Fibroblast of skin of back (primary cell): ENCODE results near the gene METRNL.
A peak's percentile ranks its signal among the peaks of the same experiment; 100 is the strongest.
"Not testable (repeated sequence)": the region's sequence is repeated elsewhere in the genome, so short reads cannot be mapped to it uniquely, and the experiment has no call there.

Experiments
- DNase-seq: peaks from one replicate; pipeline ENCODE4 v3.0.0-alpha.2; 2013

METRNL gene

DNA sequence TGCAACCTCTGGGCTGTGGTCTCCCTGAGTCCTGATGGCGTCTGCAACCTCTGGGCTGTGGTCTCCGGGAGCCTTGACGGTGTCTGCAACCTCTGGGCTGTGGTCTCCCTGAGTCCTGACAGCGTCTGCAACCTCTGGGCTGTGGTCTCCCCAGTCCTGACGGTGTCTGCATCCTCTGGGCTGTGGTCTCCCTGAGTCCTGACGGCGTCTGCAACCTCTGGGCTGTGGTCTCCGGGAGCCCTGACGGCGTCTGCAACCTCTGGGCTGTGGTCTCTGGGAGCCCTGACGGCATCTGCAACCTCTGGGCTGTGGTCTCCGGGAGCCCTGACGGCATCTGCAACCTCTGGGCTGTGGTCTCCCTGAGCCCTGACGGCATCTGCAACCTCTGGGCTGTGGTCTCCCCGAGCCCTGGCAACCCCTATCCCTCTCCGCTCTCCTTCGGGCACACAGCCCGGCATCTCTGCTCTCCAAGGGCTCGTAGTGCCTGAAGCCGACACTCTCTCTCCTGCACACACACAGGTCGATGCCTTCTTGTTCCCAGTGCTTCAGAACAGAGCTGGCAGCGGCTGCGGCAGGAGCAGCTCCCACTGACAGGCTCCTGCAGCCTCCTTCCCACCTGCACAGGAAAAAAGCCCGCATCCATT lies 45.6 kb downstream of the METRNL start:
- no peak for DNase-seq

DNA sequence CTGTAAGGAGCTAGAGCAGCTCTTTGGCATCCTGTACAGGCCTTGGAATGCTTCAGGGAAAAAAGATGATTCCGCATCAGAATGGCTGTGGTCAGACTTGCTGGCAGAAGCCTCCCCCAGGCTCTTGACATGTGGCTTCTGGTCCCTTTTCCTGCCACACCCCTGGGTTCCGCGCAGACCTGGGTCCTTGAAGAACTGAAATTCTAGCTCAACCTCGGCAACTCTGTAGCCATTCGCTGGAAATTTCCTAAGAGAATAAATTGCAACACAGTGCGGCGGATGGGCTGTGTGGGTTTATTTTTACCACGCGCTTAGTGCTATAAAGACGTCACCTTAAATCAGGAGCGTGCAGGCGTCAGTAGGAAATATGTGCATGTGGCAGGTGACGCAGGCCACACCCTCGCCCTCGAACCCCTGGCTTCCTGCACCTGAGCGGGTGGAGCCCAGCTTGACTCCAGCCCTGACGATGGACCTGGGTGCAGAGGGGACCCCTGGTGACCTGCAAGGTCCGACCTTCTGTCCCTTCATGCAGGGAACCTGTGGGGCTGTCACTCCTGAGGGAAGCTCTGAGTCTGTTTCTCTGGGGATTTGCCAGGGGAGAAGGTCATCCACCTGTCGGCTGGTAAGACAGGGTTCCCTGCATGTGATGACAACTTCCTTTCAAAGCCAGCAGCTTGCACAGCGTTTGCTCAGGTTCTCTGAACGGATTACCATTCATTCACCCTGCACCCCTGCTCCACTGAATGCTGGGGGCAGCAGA lies 46.3 kb downstream of the METRNL start:
- no peak for DNase-seq

DNA sequence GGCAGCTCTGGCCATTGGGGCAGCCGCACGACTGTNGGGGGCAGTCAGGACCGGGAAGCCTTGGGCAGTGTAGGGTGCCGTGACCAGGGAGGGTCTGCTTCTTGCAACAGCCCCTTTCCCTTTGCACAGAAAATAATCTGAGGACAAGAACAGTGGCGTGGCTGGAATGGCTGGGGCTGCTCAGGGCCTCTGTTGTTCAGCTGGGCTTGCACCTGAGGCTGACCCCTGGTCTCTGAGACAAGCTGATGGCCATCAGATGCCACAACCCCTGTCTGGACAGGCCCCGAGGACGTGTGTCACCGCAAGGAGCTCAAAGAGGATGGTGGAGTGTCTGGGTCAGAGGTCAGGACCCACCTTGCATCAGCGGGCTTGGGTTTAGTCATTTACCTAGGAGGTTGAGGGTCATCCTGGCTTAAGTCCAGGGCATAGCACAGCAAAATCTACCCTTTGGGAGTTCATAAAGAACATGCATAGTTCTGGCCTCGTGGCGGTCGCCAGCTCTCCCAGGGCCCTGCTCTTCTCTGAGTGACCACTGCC lies 46.9 kb downstream of the METRNL start:
- DNase-seq: no peak

DNA sequence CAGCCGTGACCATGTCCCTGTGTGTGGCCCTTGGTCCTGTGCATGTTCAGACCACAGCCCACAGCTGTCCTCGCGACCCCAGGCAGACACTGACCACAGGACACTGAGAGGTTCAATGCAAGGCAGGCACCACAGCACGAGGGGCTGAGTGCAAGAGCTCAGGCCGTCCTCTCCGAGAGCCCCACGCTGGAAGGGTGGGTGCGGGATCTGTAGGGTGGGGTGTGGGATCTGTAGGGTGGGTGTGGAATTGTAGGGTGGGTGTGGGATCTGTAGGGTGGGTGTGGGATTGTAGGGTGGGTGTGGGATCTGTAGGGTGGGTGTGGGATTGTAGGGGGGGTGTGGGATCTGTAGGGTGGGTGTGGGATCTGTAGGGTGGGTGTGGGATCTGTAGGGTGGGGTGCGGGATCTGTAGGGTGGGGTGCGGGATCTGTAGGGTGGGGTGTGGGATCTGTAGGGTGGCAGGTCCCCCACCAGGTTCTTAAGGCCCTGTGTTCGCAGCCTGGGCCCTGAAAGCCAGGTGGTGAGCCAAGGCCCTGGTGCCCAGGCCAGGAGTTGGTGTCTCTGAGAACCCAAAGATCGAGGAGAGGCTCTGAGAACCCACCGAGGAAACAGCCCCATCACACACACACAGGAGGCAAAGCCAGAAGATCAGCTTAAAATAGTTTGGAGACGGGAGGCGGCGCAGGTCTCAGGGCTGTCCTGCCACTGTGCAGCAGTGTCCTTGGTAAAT lies 48.2 kb downstream of the METRNL start:
- no peak for DNase-seq

DNA sequence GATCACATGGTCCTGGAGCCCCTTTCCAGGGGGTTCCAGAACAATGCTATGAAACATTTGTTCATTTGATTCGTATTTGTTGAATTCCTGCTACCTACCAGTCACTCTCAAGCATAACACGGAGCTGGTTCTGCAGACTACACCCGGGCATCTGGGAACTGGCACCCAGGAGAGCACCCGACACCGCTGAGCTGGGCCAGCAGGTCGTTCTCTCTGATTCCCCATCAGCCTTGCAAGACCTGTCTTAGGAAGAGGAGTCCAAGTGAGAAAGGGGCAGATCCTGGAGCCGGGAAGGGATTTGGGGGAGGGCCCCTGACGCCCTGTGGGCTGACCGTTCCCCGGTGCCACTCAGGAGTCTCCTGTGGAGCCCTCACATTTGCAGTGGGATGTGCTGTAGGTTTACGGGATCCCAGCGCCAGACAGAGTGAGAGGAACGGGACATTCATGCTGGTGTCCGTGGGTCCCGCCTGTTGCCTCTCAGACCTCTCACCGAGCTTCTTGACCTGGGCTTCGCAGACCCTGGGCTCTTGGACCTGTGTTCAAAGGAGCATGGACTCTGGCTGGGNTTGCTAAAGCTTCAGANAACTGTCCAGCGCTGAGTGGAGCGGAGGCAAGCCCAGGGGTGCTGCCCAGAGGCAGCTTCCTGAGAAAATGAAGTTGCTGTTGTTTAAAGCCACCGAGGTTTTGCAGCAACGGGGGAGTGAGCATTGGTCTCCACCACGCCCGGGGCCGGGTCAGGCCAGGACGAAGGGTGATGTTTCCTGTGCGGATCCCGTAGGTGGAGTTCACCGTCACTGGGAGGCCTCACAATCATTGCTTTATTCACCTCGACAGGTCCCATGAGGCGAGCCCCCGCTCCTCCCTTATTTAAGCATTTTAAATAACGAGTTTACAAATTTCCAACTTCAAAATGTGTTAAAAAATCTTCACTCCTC lies 49.2 kb downstream of the METRNL start:
- no peak for DNase-seq

DNA sequence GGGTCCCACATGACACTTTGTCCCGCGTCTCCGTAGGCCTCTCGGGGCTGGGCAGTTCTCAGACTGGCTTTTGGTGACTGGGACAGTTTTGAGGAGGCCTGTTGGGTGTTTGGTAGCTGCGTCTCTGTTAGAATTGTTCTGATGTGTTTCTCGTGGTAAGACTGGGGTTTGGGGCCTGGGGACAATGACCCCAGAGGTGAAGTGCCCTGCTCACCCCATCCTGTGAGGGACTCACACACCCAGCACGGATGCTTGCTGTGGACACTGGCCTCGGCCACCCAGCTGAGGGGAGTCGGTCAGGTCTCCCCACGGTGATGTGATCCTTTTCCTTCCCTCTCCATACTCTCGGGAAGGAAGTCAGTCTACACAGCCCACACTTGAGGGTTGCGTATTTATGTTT lies 50.3 kb downstream of the METRNL start:
- DNase-seq: no peak

DNA sequence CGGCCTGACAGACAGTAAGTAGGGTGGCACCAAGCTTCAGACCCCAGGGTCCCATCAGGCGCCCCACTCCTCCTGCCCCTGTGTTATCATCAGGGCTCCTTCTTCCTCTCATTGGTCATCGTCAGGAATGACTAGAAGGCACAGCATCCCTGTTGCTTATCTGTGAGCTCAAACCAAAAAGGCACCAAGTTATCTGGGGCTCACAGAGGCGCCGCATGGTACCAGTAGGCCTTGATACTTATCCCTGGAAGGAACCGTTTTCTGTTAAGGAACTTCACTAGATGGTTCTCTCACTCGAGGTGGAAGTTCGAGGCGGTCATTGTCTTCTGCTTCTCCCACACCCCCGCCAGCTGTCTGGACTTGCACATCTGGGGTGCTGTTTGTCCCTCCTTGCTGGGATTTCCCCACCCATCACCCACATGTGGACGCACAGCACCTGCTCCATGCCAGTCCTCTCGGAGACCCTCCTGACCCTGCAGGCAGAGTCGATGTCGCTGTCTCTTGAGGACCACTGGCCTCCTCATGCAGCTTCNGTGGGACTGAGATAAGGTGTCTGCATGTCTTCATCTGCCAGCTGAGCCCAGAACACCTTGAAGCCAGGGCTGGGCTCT lies 52.1 kb downstream of the METRNL start:
- DNase-seq: no peak

DNA sequence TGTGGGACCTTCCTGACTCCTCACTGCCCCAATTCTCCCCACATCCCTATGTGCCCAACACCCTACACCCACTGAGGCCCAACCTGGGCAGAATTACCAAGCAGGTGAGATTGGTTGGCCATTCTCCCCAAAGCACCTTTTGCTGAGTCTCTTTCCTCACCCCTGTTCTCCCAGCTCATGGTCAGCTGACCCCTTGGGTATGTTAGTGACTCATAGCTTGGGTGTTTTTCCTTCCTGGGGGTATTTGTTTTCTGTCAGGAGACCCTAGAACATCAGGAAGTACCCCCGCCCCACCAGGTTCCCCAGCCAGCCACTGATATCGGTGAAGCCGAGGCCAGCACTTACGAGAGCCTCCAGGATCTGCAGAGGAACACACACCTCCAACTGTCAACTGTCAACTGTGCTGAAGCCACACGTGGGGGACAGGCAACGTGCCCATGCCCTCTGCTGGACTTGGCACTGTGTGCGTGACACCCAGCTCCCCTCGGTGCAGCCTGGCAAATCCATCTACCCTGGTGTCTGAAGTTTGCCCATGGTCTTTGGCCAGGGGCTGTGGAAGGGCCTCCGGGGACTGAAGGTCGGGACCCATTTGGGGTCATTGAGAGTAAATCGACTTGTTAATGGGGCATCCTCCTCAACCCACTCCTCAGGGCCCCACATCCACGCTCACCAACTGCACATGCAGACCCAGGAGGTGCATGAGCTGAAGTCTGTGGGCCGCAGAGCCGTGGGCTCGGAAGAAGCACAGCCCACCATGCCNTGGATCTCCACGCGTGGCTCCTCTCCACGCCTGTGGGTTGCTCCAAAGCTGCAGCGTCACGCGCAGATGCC lies 53.1 kb downstream of the METRNL start:
- DNase-seq: no peak

DNA sequence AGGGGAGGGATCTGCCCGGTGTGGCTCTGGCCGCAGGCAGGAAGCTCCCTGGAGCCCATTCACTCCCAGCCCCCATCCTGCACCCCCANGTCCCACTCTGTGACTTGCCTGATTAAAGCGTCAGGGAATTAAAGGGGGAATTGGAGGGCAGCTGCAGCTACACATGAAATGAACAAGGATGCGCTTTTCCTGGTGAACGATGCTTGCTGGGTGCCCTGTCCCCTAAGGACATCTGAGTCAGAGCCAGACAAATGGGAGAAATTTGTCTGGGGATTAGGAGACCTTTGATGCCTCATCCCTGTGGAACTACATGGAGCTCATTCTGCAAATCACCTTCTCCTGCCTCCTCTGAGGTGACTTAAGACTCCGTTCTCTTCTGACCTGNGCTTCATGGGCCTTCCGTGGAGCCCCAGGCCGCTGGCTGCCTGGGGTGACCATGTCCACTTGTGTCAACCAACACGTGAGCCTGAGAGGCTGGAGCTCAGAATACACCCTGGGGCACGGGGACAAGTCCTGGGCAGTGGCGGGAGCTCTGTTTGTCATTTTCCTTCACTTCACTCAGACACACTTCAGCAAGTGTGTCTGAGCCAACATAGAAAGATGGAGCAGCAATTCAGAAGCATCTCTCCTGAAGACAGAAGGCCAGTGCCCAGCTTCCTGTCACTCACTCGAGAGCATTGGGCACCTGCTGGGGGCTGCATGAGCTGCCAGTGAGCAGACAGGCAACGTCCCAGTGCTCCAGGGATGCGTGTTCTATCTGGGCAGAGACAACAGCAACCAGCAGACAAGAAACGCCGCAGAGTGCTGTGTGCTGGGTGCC lies 54.1 kb downstream of the METRNL start:
- DNase-seq: peak; percentile 52

DNA sequence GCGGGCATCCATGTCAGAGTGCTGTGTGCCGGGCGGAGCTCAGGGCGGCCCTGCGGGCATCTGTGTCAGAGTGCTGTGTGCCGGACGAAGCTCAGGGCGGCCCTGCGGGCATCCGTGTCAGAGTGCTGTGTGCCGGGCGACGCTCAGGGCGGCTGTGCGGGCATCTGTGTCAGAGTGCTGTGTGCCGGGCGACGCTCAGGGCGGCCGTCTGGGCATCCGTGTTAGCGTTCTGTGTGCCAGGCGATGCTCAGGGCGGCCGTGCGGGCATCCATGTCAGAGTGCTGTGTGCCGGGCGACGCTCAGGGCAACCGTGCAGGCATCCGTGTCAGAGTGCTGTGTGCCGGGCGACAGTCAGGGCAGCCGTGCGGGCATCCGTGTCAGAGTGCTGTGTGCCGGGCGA lies 55.0 kb downstream of the METRNL start:
- not testable (repeated sequence) for DNase-seq

DNA sequence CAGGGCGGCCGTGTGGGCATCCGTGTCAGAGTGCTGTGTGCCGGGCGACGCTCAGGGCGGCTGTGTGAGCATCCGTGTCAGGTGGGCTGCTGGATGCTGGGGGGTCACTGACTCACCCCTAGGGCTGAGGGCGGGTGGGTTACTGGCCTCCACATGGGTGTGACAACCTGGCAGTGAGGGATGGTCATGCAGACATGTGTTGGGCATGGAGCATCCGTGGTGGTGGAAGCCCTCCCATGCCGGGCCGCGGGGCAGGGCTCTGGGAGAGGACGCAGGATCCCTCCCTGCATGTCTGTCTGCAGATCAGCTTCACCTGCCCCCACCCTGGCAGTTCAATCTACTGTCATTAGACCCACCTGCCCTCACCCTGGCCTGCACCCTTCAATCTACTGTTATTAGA lies 56.3 kb downstream of the METRNL start:
- no peak for DNase-seq

DNA sequence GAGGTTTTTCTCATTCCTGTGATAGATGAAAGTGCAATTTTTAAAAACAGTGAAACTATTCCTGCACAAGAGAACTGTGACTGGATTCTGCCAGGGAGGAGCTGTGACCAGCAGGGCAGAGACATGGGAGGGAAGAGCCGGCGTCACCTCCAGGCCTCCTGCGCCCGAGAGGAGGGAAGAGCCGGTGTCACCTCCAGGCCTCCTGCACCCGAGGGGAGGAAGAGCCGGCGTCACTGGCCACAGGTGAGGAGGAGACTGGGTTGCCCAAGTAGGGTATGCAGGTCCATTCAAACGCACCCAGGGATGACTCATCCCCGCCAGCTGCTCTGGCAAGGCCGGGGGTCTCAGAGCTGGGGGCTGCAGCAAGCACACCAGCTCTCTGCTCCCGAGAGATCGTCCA lies 56.7 kb downstream of the METRNL start:
- DNase-seq: no peak

DNA sequence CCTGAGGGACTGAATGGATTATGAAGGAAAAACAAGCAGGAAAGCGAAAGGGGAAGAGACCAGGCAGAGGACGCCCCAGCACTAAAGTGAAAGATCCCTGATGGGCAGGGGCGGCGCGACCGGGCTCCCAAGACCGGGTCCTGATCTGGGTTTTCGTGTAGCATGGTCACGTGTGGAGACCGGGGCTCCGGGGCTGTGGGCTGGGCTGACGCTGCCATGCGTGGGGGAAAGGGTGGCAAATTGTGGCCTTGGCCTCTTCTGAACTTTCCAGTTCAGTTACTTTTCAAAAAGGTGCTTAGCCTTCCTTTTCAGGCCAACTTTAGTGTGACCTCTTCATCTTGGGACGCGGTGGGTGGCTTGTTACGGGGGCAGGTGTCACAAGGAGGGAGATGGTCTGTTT lies 57.5 kb downstream of the METRNL start:
- no peak for DNase-seq

DNA sequence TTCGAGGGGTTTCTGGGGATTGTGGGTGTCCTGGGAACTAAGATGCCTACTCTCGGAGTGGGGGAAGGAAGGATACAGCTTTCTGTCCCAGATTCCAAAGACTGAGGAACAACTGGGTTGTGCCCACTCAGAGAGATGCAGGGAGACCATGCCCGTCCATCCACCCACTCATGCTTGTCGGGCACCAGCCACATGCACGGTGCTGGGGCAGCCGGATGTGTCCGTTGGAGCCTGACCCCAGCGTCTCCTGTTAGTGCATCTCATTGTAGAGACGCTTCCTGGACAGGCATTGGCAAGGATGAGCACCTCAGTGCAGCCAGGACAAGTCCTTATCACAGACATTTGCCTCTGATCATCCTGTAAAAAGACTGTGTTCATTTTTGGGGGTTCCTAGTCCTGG lies 58.1 kb downstream of the METRNL start:
- DNase-seq: no peak

DNA sequence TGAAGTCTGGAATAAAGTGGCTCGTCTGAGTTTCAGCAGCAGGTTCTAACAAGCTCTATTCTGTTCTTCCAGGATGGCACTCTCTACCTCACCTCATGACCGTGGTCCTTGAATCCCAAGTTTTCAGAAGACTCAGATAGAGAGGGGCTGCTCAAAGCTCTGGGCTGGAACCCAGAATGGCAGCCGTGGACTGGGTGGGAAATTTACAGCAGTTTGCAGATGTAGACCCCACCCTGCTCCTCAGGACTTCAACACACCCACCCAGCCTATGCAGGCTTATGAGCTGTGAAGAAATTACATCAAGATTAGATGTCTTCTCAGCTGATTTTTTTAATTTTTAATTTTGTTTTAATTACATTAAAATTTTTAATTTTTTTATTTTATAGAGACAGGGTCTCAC lies 59.4 kb downstream of the METRNL start:
- no peak for DNase-seq

DNA sequence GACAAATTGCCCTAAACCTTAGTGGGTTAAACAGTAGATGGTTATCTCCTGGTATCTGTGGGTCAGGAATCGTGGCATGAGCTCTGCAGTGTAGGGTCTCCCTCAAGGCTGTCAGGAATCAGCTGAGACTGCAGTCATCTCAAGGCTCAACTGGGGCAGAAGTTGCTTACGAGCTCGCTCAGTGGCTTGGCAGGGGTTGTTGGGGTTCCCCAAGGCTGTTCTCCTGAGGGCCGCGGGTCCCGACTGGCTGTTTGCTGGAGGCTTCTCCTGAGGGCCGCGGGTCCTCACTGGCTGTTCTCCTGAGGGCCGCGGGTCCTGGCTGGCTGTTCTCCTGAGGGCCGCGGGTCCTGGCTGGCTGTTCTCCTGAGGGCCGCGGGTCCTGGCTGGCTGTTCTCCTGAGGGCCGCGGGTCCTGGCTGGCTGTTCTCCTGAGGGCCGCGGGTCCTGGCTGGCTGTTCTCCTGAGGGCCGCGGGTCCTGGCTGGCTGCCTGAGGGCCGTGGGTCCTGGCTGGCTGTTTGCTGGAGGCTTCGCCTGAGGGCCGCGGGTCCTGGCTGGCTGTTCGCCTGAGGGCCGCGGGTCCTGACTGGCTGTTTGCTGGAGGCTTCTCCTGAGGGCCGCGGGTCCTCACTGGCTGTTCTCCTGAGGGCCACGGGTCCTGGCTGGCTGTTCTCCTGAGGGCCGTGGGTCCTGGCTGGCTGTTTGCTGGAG lies 60.3 kb downstream of the METRNL start:
- not testable (repeated sequence) for DNase-seq

DNA sequence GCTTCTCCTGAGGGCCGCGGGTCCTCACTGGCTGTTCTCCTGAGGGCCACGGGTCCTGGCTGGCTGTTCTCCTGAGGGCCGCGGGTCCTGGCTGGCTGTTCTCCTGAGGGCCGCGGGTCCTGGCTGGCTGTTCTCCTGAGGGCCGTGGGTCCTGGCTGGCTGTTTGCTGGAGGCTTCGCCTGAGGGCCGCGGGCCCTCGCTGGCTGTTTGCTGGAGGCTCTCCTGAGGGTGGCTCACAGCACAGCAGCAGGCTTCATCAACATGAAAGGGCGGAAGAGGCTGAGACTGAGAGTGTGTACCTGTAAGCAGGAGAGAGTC lies 60.8 kb downstream of the METRNL start:
- DNase-seq: not testable (repeated sequence)

DNA sequence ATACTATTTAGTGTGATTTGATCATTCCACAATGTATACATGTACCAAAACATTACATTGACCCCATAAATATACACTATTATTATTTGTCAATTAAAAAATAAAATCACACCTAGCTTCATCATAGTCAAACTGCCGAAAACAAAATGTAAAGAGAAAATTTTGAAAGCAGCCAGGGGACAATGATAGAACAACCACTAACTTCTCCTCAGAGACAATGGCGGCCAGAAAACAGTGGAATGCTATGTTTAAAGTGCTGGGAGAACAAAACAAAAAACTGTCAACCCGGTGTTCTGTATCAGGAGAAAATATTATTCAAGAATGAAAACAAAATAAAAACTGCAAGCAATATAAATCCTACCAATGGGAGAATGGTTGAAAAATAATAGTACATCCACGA lies 63.2 kb downstream of the METRNL start:
- DNase-seq: no peak

DNA sequence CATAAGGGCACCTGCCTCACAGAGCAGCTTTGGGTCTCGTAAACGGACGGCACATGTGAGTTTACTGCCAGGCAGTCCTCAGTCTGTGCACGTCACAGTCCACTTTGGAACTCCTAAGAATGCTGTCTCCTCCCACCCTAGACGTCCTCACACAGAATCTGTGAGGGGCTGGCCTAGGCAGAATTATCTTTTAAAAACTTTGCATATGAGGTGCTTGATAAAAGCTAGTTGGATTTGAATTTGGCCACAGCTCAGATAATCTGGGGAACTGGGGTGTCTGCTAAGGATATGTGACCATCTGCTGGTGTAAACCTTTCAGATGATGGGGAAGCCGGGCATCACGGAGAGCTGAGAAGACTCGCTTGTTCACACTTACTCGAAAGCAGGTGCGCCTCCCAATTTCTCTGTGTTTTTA lies 64.4 kb downstream of the METRNL start:
- DNase-seq: no peak
